ENCODE data around the gene BTBD16. TPM values are rescaled to one million over a fixed set of nuclear protein-coding genes. Genes with fewer than 3 reads are reported as not detected.

Gene BTBD16
- total RNA-seq, 4 donors from 2014 or later = not detected

GRCh38 chr10:122359621-122360020 is 88.5 kb downstream of the BTBD16 start:
- no peak for TF ChIP-seq CTCF (IDR thresholded peaks at IDR 0.05; ENCODE audit: low read depth)

DNA sequence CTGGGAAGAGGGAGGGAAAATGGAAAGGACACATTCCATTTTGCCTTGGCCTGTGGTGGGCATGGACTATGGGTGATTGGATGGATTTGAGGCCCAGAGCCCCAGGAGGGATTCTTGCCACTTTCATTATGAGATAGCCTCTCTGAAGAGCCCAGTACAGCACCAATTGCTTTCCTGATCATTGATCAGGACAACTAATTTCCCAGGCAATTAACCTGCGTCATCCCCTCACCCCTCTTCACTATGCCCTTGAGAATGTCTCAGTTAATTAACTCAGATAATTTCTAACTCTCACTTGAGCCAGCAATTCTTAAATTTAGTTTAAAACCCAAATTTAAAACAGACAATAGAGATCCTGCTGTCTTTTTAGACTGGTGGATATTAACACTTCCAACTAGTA is 90.0 kb downstream of the BTBD16 start:
- no peak for TF ChIP-seq CTCF (IDR thresholded peaks at IDR 0.05; ENCODE audit: low read depth)

DNA sequence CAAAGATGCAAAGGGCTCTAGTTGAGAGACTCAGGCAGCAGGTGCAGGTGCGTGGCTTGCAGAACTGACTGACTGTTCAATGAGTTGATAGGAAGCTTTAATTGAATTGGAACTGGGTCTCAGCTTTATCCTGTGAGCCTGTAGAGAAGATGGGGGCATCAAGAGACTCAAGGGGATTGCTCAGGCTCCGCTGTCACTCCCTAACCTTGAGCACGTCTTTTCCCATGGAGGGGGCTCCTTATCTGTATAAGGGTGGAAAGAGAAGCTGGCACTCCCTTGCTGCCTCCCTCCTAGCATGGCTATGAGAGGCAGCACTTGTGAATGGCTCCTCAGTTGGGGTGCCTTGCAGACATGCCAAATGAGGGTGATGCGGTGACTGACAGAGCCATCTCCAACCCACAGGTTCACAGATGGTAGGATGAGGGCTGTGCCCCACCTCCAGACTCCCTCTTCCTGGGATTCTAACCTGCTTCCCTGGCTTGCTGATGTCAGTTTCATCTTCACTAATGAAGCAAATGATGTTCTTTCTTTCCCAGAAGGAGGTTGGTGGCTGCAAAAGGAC is 91.0 kb downstream of the BTBD16 start:
- no peak for TF ChIP-seq CTCF (IDR thresholded peaks at IDR 0.05; ENCODE audit: low read depth)

- no peak for TF ChIP-seq CTCF (IDR thresholded peaks at IDR 0.05; ENCODE audit: low read depth)
These were observed 91.5 kb downstream of the BTBD16 start for GRCh38 chr10:122362621-122363020.

DNA sequence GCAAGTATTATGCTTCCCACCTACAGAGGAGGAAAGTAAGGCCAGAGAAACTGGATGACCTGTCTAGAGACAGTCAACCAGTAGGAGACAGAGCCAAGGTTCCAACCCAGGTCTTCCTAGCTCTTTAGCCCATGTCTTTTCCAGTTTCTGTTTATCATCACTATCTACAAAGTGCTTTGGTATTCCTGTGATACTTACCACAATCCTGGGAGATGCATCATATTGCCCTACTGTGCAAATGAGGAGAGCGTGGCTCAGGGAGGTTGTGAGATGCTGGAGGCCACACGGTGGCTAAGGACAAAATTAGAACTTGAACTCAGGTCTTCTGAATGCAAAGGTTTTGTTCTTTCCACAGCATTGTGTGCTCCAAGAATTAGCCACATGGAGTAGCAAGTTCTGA is 92.2 kb downstream of the BTBD16 start:
- TF ChIP-seq CTCF (IDR thresholded peaks at IDR 0.05; ENCODE audit: low read depth) = no peak

DNA sequence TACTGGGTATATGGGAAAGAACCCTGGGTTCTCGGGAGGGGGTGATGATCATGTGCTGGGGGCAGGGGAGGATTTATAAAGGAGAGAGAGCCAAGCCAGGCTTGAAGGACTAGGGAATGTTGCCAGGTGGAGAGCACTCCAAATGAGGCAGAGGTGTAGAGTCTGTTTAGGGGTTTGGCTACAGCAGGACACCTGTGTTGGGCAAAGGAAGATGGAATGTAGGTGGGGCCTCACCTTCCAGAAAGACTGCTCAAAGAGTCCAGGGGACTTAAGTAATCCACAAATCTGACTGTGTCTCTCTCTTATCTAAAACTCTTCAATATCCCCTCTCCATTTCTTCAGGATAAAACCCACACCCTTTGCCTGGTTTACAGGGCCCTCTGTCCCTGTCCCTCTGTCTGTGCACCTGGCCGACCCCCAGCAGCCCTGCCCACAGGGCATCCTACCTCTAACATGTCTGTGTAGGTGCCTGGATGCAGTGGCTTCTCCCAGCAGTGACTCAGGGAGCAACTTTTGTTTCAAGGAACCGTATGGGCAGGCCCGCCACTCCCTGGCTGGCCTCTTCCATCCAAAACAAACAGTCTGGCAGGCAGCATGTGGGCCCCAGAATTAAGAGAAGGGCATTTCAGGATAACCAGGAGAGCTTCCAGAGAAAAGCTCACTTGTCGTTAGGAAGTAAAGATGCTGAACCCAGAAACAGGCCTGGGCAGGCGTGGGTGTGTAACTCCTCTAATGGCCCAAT is 92.8 kb downstream of the BTBD16 start:
- TF ChIP-seq CTCF (IDR thresholded peaks at IDR 0.05; ENCODE audit: low read depth) = no peak

DNA sequence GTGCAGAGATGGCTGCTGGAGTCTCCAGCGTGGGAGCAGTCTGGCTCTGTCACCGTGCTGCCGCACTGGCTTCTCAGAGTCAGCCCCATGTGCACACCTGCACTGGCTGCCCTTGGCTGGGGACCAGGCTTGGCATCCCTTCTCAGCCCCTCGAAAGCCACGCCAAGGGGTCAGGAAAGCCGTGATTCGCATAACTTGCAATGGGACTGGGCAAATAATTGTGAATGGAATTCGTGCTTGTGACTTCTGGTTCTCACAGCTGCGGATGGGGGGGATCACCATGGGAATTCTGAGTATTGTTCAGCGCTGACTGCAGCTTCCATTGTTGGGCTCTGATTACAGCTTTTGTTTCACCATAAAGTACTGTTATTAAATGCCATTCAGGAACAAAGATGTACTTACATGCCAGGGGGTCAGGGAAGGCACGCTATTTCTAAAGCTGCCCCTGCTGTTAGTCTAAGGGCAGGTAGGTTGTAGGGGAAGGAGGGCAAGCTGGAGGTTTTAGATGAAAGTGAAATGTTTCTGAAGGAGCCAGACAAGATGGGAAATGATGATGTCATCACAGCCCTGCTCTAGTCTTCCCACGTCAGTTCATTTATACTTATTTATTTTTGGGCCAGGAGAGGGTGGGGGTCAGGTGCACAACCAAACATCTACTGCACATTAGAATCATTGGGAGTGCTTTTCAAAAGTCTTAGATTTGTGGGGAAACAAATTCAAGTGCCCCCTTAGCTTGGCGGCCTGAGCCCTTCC is 97.6 kb downstream of the BTBD16 start:
- no peak for TF ChIP-seq CTCF (IDR thresholded peaks at IDR 0.05; ENCODE audit: low read depth)

Data from subcutaneous adipose tissue (tissue), 4 donors.